Testis (tissue), 2 donors: ENCODE results near the gene VSNL1.

Source experiments
- CTCF ChIP-seq, 3 experiments: fragments of 450-650 bp in 2 of 3; fragments of 200-600 bp in 1 of 3; sonication (generic) in 1 of 3; IDR thresholded peaks; one replicate each; pipeline ENCODE4 v1.5.1; 2016 to 2019; ENCODE audit warnings: antibody characterized with exemption in 3 of 3, mild to moderate bottlenecking in 2 of 3, moderate library complexity in 1 of 3
- POLR2A ChIP-seq: fragments of 450-650 bp; IDR thresholded peaks from one replicate; pipeline ENCODE4 v1.6.1; 2017; ENCODE audit warnings: antibody characterized with exemption, mild to moderate bottlenecking, moderate library complexity

GRCh38 chr2:17644997-17645720 lies 104.7 kb downstream of the VSNL1 start:
- no peak for TF ChIP-seq CTCF (IDR thresholded peaks at IDR 0.05)
- TF ChIP-seq POLR2A = no peak
